WTC11 (cell line): Measurements from ENCODE around the gene PHAF1. TPM values are rescaled to one million over a fixed set of nuclear protein-coding genes. Genes with fewer than 3 reads are reported as not detected.

Experiments used
- ATAC-seq: fragments of 200-7000 bp; cut with Tn5 transposase; 2 replicates; pipeline ENCODE4 v1.10.0; 2021; ENCODE audit warnings: mild to moderate bottlenecking, moderate library complexity
- CTCF ChIA-PET: fragments of 300-600 bp; sonication (Branson Sonifier 250); formaldehyde crosslinking; loops from one replicate; lab custom pipeline; 2021; ENCODE audit warnings: antibody characterized with exemption; lab: Charles Lee
- POLR2A ChIA-PET: fragments of 350-600 bp; sonication (Branson Sonifier 250); formaldehyde crosslinking; loops from one replicate; lab custom pipeline; 2021; ENCODE audit warnings: antibody characterized with exemption; lab: Charles Lee
- DNase-seq: peaks from one replicate; pipeline ENCODE4 v3.0.0; 2021; ENCODE audit warnings: low spot score
- H3K27ac Mint-ChIP-seq: 2 replicates; pipeline ENCODE4 v1.8.0; 2021; ENCODE audit warnings: mixed read lengths
- H3K27me3 Mint-ChIP-seq: 2 replicates; pipeline ENCODE4 v1.8.0; 2021; ENCODE audit warnings: low read depth, mild to moderate bottlenecking, moderate library complexity, mixed read lengths
- H3K36me3 Mint-ChIP-seq: 2 replicates; pipeline ENCODE4 v1.8.0; 2021; ENCODE audit warnings: mixed read lengths
- H3K4me1 Mint-ChIP-seq: 2 replicates; pipeline ENCODE4 v1.8.0; 2022; ENCODE audit warnings: mixed read lengths
- H3K4me3 Mint-ChIP-seq: 2 replicates; pipeline ENCODE4 v1.8.0; 2021; ENCODE audit warnings: mild to moderate bottlenecking, moderate library complexity, mixed read lengths
- H3K9me3 Mint-ChIP-seq: 2 replicates; pipeline ENCODE4 v1.8.0; 2021; ENCODE audit warnings: mixed read lengths
- AR ChIP-seq: fragments of 250-450 bp; sonication (Bioruptor Pico); IDR thresholded peaks from 2 replicates; pipeline ENCODE4 v1.9.0; 2021; ENCODE audit warnings: mild to moderate bottlenecking
- FOXK1 ChIP-seq: sonication (generic); formaldehyde crosslinking; IDR thresholded peaks from 2 replicates; pipeline ENCODE4 v1.8.0; 2022; ENCODE audit warnings: mild to moderate bottlenecking, moderate library complexity, missing genetic modification reagents
- HMGA2 ChIP-seq: fragments of 250-450 bp; sonication (Bioruptor Pico); IDR thresholded peaks from 2 replicates; pipeline ENCODE4 v1.4.0; 2021; ENCODE audit warnings: mild to moderate bottlenecking, moderate library complexity
- KAT7 ChIP-seq: sonication (generic); formaldehyde crosslinking; IDR thresholded peaks from 2 replicates; pipeline ENCODE4 v1.8.1; 2023; ENCODE audit warnings: missing genetic modification reagents, mild to moderate bottlenecking, borderline replicate concordance
- MYBL2 ChIP-seq: sonication (generic); formaldehyde crosslinking; IDR thresholded peaks from 2 replicates; pipeline ENCODE4 v1.8.1; 2023; ENCODE audit warnings: mild to moderate bottlenecking, moderate library complexity, missing genetic modification reagents
- NR2C2 ChIP-seq: sonication (generic); formaldehyde crosslinking; IDR thresholded peaks from 2 replicates; pipeline ENCODE4 v1.8.0; 2022; ENCODE audit warnings: mild to moderate bottlenecking, missing genetic modification reagents
- PREB ChIP-seq: sonication (generic); formaldehyde crosslinking; IDR thresholded peaks from 2 replicates; pipeline ENCODE4 v1.8.1; 2022; ENCODE audit warnings: mild to moderate bottlenecking, missing genetic modification reagents, moderate library complexity, borderline replicate concordance
- RELA ChIP-seq: sonication (generic); formaldehyde crosslinking; IDR thresholded peaks from 2 replicates; pipeline ENCODE4 v1.8.1; 2022; ENCODE audit warnings: missing genetic modification reagents, mild to moderate bottlenecking, borderline replicate concordance
- USF2 ChIP-seq: sonication (generic); formaldehyde crosslinking; IDR thresholded peaks from 2 replicates; pipeline ENCODE4 v1.8.1; 2023; ENCODE audit warnings: mild to moderate bottlenecking, missing genetic modification reagents, moderate library complexity
- ZNF281 ChIP-seq: sonication (generic); formaldehyde crosslinking; IDR thresholded peaks from 2 replicates; pipeline ENCODE4 v1.8.0; 2023; ENCODE audit warnings: mild to moderate bottlenecking, missing genetic modification reagents
- ZNF317 ChIP-seq: sonication (generic); formaldehyde crosslinking; IDR thresholded peaks from 2 replicates; pipeline ENCODE4 v1.8.1; 2023; ENCODE audit warnings: low read depth, mild to moderate bottlenecking, moderate library complexity, missing genetic modification reagents, borderline replicate concordance
- ZNF396 ChIP-seq: fragments of 250-450 bp; sonication (Bioruptor Pico); IDR thresholded peaks from 2 replicates; pipeline ENCODE4 v1.8.0; 2021; ENCODE audit warnings: mild to moderate bottlenecking, moderate library complexity, borderline replicate concordance
- ZNF416 ChIP-seq: fragments of 250-450 bp; sonication (Bioruptor Pico); IDR thresholded peaks from 2 replicates; pipeline ENCODE4 v1.9.0; 2021; ENCODE audit warnings: mild to moderate bottlenecking, inconsistent platforms
- total RNA-seq: library from RNA; stranded (reverse); gene quantifications from 3 replicates; pipeline ENCODE4 v1.2.3, GENCODE V29; 2021
- TF ChIP-seq, protein P1 (sequence below): sonication (generic); formaldehyde crosslinking; IDR thresholded peaks from 2 replicates; pipeline ENCODE4 v1.8.1; 2022; ENCODE audit warnings: low read depth, missing genetic modification reagents, borderline replicate concordance
- TF ChIP-seq, protein P2 (sequence below): sonication (generic); formaldehyde crosslinking; IDR thresholded peaks from 2 replicates; pipeline ENCODE4 v1.8.0; 2022; ENCODE audit warnings: missing genetic modification reagents
- TF ChIP-seq, protein P3 (sequence below): sonication (generic); formaldehyde crosslinking; IDR thresholded peaks from 2 replicates; pipeline ENCODE4 v1.8.1; 2023; ENCODE audit warnings: mild to moderate bottlenecking, moderate library complexity, missing genetic modification reagents
- TF ChIP-seq, protein P4 (sequence below): sonication (generic); formaldehyde crosslinking; IDR thresholded peaks from 2 replicates; pipeline ENCODE4 v1.8.1; 2023; ENCODE audit warnings: mild to moderate bottlenecking, missing genetic modification reagents, borderline replicate concordance

Gene PHAF1
- total RNA-seq, 1 experiment from 2014 or later = 18.8 TPM

DNA sequence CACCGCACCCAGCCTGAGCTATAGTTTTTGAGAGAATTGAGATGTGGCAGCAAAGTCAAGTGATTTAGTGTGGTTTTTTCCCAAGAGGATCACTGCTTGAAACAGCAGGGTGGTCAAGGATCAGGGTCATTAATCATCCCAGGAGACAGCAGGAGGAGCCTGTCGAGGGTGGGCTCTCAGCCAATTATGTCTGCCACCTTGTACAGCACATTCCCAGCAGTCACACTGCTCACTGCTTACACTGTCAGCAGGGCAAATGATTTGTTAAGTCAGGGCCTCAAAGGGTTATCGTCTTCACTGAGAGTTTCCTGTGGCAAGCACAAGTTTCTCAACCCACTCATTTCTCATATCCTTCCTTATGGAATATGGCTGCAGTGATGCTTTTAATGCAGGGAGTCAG, 27.9 kb downstream of the PHAF1 start:
- DNase-seq (no peak), ATAC-seq (no peak)
- Mint-ChIP-seq H3K9me3 (no peaks in the 10 kb centered on the region), H3K4me3 (no peak overlapping the region), H3K27ac (no peak overlapping the region), H3K27me3 (no peaks in the 10 kb centered on the region), H3K4me1 (no peaks in the 10 kb centered on the region), H3K36me3 (peaks cover 49% of the 10 kb centered on the region)
- ChIA-PET CTCF (interaction anchor here (0.9 kb wide), 1 partner anchor 60 kb away, joined by 3 read pairs; no protein-coding TSS in a partner anchor), POLR2A (no interaction called here)
- TF ChIP-seq HMGA2 (CRISPR knock-in tag) = no peak
- TF ChIP-seq, protein P1, sequence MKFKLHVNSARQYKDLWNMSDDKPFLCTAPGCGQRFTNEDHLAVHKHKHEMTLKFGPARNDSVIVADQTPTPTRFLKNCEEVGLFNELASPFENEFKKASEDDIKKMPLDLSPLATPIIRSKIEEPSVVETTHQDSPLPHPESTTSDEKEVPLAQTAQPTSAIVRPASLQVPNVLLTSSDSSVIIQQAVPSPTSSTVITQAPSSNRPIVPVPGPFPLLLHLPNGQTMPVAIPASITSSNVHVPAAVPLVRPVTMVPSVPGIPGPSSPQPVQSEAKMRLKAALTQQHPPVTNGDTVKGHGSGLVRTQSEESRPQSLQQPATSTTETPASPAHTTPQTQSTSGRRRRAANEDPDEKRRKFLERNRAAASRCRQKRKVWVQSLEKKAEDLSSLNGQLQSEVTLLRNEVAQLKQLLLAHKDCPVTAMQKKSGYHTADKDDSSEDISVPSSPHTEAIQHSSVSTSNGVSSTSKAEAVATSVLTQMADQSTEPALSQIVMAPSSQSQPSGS = no peak
- TF ChIP-seq MYBL2 = no peak
- TF ChIP-seq RELA (CRISPR knock-in tag) = no peak
- no peak for TF ChIP-seq USF2
- TF ChIP-seq ZNF416 (CRISPR knock-in tag) = no peak
- TF ChIP-seq PREB (CRISPR knock-in tag) = no peak
- no peak for TF ChIP-seq ZNF317
- TF ChIP-seq, protein P2, sequence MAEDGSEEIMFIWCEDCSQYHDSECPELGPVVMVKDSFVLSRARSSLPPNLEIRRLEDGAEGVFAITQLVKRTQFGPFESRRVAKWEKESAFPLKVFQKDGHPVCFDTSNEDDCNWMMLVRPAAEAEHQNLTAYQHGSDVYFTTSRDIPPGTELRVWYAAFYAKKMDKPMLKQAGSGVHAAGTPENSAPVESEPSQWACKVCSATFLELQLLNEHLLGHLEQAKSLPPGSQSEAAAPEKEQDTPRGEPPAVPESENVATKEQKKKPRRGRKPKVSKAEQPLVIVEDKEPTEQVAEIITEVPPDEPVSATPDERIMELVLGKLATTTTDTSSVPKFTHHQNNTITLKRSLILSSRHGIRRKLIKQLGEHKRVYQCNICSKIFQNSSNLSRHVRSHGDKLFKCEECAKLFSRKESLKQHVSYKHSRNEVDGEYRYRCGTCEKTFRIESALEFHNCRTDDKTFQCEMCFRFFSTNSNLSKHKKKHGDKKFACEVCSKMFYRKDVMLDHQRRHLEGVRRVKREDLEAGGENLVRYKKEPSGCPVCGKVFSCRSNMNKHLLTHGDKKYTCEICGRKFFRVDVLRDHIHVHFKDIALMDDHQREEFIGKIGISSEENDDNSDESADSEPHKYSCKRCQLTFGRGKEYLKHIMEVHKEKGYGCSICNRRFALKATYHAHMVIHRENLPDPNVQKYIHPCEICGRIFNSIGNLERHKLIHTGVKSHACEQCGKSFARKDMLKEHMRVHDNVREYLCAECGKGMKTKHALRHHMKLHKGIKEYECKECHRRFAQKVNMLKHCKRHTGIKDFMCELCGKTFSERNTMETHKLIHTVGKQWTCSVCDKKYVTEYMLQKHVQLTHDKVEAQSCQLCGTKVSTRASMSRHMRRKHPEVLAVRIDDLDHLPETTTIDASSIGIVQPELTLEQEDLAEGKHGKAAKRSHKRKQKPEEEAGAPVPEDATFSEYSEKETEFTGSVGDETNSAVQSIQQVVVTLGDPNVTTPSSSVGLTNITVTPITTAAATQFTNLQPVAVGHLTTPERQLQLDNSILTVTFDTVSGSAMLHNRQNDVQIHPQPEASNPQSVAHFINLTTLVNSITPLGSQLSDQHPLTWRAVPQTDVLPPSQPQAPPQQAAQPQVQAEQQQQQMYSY = no peak
- no peak for TF ChIP-seq ZNF281 (CRISPR knock-in tag)
- TF ChIP-seq FOXK1 (CRISPR knock-in tag) = no peak
- TF ChIP-seq AR = no peak
- TF ChIP-seq ZNF396 (CRISPR knock-in tag) = no peak
- TF ChIP-seq, protein P3, sequence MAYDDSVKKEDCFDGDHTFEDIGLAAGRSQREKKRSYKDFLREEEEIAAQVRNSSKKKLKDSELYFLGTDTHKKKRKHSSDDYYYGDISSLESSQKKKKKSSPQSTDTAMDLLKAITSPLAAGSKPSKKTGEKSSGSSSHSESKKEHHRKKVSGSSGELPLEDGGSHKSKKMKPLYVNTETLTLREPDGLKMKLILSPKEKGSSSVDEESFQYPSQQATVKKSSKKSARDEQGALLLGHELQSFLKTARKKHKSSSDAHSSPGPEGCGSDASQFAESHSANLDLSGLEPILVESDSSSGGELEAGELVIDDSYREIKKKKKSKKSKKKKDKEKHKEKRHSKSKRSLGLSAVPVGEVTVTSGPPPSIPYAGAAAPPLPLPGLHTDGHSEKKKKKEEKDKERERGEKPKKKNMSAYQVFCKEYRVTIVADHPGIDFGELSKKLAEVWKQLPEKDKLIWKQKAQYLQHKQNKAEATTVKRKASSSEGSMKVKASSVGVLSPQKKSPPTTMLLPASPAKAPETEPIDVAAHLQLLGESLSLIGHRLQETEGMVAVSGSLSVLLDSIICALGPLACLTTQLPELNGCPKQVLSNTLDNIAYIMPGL (CRISPR knock-in tag) = no peak
- TF ChIP-seq NR2C2 = no peak
- TF ChIP-seq KAT7 (CRISPR knock-in tag) = no peak
- TF ChIP-seq, protein P4, sequence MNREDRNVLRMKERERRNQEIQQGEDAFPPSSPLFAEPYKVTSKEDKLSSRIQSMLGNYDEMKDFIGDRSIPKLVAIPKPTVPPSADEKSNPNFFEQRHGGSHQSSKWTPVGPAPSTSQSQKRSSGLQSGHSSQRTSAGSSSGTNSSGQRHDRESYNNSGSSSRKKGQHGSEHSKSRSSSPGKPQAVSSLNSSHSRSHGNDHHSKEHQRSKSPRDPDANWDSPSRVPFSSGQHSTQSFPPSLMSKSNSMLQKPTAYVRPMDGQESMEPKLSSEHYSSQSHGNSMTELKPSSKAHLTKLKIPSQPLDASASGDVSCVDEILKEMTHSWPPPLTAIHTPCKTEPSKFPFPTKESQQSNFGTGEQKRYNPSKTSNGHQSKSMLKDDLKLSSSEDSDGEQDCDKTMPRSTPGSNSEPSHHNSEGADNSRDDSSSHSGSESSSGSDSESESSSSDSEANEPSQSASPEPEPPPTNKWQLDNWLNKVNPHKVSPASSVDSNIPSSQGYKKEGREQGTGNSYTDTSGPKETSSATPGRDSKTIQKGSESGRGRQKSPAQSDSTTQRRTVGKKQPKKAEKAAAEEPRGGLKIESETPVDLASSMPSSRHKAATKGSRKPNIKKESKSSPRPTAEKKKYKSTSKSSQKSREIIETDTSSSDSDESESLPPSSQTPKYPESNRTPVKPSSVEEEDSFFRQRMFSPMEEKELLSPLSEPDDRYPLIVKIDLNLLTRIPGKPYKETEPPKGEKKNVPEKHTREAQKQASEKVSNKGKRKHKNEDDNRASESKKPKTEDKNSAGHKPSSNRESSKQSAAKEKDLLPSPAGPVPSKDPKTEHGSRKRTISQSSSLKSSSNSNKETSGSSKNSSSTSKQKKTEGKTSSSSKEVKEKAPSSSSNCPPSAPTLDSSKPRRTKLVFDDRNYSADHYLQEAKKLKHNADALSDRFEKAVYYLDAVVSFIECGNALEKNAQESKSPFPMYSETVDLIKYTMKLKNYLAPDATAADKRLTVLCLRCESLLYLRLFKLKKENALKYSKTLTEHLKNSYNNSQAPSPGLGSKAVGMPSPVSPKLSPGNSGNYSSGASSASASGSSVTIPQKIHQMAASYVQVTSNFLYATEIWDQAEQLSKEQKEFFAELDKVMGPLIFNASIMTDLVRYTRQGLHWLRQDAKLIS (CRISPR knock-in tag) = no peak
